Astrocyte of the cerebellum (primary cell): Measurements from ENCODE around the gene SLC22A3.
"Not testable (repeated sequence)": the region's sequence is repeated elsewhere in the genome, so short reads cannot be mapped to it uniquely, and the experiment has no call there.

Source experiments
- DNase-seq: peaks from one replicate; pipeline ENCODE4 v3.0.0-alpha.2; 2011; ENCODE audit warnings: low read depth
- H3K4me3 ChIP-seq: 2 replicates; pipeline ENCODE4 v1.5.1; 2011; ENCODE audit warnings: mild to moderate bottlenecking, low read depth, low read length, moderate library complexity
- CTCF ChIP-seq: IDR thresholded peaks from 2 replicates; pipeline ENCODE4 v1.5.1; 2012; ENCODE audit warnings: low read length, low read depth, moderate library complexity, mild to moderate bottlenecking; ENCODE audit errors: missing control alignments
- in situ Hi-C: cut with HindIII; loops from 2 replicates; pipeline ENCODE4 v1.10.0; 2017; ENCODE audit warnings: low sequenced_read_pairs

Gene SLC22A3

DNA sequence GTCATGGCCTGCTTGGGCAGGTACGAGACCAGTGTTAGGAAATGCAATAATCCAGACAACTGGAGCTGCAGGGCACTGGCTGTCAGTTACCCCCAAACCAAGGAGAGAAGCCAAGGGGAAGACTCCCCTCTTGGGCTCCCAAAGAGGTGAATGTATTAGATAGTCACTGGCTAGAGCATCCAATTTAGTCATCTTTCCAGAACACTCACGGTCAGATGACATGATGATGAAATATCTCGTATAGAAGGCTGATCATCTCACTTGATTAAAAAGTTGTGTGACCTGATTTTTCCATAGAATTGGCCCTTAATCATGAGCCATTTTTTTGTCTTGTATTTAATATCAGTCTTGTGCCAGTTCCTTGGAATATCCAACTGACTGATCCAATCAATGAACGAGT, 40.7 kb downstream of the SLC22A3 start:
- in situ Hi-C loops, result no loop called here
- TF ChIP-seq CTCF, result no peak
- DNase-seq, result no peak
- H3K4me3 ChIP-seq, result no peak overlapping the region

DNA sequence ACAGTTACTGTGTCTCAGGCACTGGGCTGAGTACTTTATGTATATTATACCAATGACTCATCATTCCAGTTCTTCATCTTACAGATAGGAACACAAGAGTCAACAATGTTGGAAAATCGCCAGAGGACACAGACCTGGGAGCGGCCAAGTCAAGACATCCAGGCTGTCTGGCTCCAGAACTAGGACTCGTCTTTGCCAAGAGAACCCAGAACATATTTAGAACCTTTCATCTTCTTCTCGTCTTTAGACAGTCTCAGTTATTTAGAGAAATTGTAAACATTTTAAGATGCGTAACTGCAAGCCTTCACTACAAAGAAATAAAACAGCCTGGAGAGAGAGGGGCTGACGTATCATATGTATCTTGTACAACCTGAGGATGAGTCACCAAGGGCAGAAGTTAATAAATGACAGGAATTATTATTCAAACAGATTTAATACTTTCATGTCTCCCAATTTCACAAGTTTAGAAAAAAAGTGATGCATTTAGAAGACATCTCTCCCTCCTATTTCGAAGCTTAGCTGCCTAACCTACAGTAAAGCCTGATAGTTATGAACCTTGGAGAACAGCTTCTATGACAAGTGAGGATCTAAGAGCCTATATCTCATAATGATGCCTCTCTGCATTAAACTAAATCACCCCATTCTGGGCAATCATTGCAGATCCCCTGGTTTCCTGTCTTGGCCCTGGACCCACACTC, 43.4 kb downstream of the SLC22A3 start:
- in situ Hi-C loops, result no loop called here
- no peak overlapping the region for H3K4me3 ChIP-seq
- no peak for TF ChIP-seq CTCF
- DNase-seq, result no peak

GRCh38 chr6:160393442-160393841, 45.3 kb downstream of the SLC22A3 start:
- DNase-seq, H3K4me3 ChIP-seq, in situ Hi-C loops: not testable (repeated sequence)

DNA sequence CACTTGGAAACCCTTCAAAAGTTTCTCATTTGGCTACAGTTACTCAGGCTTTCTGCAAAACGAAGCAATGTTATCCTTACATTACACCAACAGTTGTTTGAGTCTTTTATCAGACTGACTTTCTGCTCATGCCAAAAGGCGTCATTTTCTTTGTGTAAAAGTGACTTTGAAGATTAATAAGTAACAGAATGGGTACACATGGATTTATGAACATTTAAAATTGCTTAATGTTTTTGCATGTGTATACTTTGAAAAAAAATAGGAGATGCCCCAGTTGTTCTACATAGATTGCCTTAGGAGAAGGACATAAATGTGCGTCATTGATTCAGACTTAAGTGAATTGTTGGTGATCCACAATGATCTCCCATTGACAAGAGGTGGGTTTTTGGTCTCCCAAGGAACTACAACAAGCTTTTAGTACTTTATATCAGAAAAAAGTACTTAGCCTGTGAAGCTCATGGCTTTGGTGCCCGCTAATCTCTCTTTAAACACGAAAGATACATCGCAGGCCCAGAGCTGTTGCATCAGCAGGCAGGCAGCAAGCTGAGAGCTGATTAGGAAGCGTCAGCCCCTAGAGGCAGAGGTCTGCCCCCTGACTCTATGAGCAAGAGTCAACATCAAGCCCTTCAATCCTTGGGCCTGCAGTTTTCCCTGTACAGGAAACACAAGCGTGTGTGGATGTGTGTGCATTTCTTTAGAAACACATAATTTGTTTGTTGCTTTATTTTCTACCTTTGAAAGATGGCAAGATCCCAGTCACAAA, 45.9 kb downstream of the SLC22A3 start:
- TF ChIP-seq CTCF, result no peak
- in situ Hi-C loops, result no loop called here
- H3K4me3 ChIP-seq, result no peak overlapping the region
- DNase-seq, result no peak

- in situ Hi-C loops, result no loop called here
- no peak for TF ChIP-seq CTCF
- H3K4me3 ChIP-seq, result no peak overlapping the region
- DNase-seq, result no peak
These were observed 46.5 kb downstream of the SLC22A3 start for GRCh38 chr6:160394654-160395035.

GRCh38 chr6:160395187-160395586, 47.0 kb downstream of the SLC22A3 start:
- in situ Hi-C loops, result no loop called here
- H3K4me3 ChIP-seq, result no peak overlapping the region
- no peak for DNase-seq
- TF ChIP-seq CTCF, result no peak

DNA sequence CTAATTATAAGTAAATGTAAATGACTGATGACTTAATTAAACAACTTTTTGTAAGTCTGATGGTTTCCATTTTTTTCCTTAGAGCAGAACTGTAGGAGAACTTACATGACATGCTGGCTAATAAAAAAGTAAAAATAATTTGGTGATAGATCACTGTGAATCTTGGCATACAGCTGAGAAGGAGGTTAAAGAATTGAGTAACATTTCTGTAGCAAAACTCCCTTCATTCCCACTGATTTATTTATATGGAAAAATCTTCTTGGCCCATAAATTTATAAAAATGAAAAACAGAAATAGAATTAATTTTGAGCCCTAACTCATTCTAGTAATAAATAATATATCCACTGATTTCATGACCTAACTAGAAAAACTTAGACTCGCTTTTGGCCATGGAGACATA, 48.1 kb downstream of the SLC22A3 start:
- TF ChIP-seq CTCF, result no peak
- H3K4me3 ChIP-seq, result no peak overlapping the region
- in situ Hi-C loops, result no loop called here
- DNase-seq, result no peak
